Ascending aorta (tissue), 2 donors: ENCODE measurements around the gene AMN. TPM values are rescaled to one million over a fixed set of nuclear protein-coding genes. Genes with fewer than 3 reads are reported as not detected.

Source experiments
- DNase-seq, 2 donors: peaks; one replicate each; pipeline ENCODE4 v3.0.0-alpha.2; 2019; ENCODE audit warnings: low spot score in 2 of 2
- H3K27ac ChIP-seq, 2 donors: fragments of 200-600 bp; sonication (generic); one replicate each; pipeline ENCODE4 v1.5.1; 2016 to 2017; ENCODE audit warnings: mild to moderate bottlenecking in 1 of 2
- H3K27me3 ChIP-seq: fragments of 200-600 bp; sonication (generic); one replicate; pipeline ENCODE4 v1.5.1; 2017
- H3K36me3 ChIP-seq, 2 donors: fragments of 200-600 bp; sonication (generic); one replicate each; pipeline ENCODE4 v1.5.1; 2016
- H3K4me1 ChIP-seq, 2 donors: fragments of 200-600 bp; sonication (generic); one replicate each; pipeline ENCODE4 v1.5.1; 2016 to 2017; ENCODE audit warnings: mild to moderate bottlenecking in 1 of 2
- H3K4me3 ChIP-seq, 2 donors: fragments of 200-600 bp; sonication (generic); one replicate each; pipeline ENCODE4 v1.5.1; 2016 to 2017; ENCODE audit warnings: mild to moderate bottlenecking in 1 of 2
- H3K9me3 ChIP-seq, 2 donors: fragments of 200-600 bp; sonication (generic); one replicate each; pipeline ENCODE4 v1.5.1; 2016
- intact Hi-C: fragments of 100-400 bp; cut with DNase I; formaldehyde crosslinking; loops from one replicate; pipeline ENCODE4 v1.15.1; 2023
- total RNA-seq: library from RNA; depleted of rRNA; stranded (reverse); fragments of >200 nt; gene quantifications from one replicate; pipeline ENCODE4 v1.1.0, GENCODE V29; 2016
- TF ChIP-seq, protein P1 (sequence below), 3 experiments: fragments of 200-600 bp in 2 of 3; fragments of 450-650 bp in 1 of 3; sonication (generic) in 2 of 3; IDR thresholded peaks; one replicate each; pipeline ENCODE4 v1.5.1; 2016 to 2019; ENCODE audit warnings: antibody characterized with exemption in 3 of 3, mild to moderate bottlenecking in 1 of 3, moderate library complexity in 1 of 3

The AMN gene
- total RNA-seq, 1 donor from 2014 or later: 0.32 TPM

DNA sequence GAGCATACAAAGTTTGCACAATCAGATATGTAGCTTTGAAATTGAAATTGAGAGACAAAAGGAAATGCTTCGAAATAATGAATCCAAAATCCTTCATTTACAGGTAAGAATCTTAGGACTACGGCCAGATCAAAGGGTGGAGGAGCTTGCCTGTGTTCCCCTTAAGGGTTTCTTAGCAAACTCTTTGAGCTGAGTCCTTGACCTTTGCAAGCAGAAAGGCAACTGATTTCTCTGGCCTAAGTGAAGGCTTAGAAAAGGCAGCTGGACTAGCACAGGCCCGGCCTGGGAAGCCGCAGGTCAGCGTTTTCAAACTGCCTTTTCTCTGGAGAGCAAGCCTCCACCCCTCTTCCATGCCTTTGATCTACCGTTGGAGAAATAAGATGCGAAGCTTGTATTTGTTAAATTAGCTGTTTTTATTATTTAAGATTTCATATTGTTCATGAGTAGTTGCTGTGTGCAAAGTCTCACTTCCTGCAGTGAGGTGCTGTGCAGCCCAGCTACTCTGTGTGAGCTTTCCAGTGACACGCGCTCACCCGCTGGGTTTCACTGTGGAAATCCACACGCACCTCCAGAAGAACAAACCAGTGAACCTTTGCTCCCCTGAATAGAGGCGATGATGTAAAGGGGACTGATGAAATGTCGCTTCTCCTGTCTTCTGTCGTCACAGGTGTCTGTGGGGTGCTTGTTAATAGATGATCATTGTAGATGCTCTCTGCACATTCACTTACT lies 25.0 kb upstream of the AMN start:
- no peak overlapping the region for H3K4me3 ChIP-seq
- no peak for DNase-seq
- H3K27ac ChIP-seq: no peak overlapping the region
- intact Hi-C loops: no loop called here
- TF ChIP-seq, protein P1, sequence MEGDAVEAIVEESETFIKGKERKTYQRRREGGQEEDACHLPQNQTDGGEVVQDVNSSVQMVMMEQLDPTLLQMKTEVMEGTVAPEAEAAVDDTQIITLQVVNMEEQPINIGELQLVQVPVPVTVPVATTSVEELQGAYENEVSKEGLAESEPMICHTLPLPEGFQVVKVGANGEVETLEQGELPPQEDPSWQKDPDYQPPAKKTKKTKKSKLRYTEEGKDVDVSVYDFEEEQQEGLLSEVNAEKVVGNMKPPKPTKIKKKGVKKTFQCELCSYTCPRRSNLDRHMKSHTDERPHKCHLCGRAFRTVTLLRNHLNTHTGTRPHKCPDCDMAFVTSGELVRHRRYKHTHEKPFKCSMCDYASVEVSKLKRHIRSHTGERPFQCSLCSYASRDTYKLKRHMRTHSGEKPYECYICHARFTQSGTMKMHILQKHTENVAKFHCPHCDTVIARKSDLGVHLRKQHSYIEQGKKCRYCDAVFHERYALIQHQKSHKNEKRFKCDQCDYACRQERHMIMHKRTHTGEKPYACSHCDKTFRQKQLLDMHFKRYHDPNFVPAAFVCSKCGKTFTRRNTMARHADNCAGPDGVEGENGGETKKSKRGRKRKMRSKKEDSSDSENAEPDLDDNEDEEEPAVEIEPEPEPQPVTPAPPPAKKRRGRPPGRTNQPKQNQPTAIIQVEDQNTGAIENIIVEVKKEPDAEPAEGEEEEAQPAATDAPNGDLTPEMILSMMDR (IDR thresholded peaks at IDR 0.05): no peak
- H3K27me3 ChIP-seq: no peaks in the 10 kb centered on the region
- no peaks in the 10 kb centered on the region for H3K4me1 ChIP-seq
- no peaks in the 10 kb centered on the region for H3K9me3 ChIP-seq
- H3K36me3 ChIP-seq: peaks cover 4 to 15% of the 10 kb centered on the region in 2 donors

DNA sequence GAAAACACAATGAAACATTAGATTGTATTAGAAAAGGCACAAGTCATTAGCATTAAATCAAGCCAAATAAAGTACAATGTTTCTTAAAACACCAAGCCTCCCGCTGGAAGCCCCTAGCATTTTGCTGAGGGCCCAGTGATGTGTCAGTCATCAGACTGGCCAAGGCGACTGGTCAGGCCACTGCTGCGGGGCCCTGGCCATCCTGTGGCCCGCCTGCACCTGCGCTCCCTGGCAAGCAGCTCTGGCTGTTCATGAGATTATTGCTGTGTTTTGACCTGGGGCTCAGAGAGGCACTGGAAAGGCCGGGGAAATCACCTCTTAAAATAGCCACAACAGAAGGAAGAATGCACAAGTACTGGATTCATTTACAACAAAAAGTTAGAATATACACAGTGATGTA lies 24.2 kb upstream of the AMN start:
- Histone ChIP-seq H3K4me3 (no peak overlapping the region), H3K36me3 (peaks cover 5 to 13% of the 10 kb centered on the region in 2 donors), H3K4me1 (no peaks in the 10 kb centered on the region), H3K27me3 (no peaks in the 10 kb centered on the region), H3K27ac (no peak overlapping the region), H3K9me3 (no peaks in the 10 kb centered on the region)
- intact Hi-C loops: no loop called here
- no peak for DNase-seq
- TF ChIP-seq, protein P1 (IDR thresholded peaks at IDR 0.05): no peak

DNA sequence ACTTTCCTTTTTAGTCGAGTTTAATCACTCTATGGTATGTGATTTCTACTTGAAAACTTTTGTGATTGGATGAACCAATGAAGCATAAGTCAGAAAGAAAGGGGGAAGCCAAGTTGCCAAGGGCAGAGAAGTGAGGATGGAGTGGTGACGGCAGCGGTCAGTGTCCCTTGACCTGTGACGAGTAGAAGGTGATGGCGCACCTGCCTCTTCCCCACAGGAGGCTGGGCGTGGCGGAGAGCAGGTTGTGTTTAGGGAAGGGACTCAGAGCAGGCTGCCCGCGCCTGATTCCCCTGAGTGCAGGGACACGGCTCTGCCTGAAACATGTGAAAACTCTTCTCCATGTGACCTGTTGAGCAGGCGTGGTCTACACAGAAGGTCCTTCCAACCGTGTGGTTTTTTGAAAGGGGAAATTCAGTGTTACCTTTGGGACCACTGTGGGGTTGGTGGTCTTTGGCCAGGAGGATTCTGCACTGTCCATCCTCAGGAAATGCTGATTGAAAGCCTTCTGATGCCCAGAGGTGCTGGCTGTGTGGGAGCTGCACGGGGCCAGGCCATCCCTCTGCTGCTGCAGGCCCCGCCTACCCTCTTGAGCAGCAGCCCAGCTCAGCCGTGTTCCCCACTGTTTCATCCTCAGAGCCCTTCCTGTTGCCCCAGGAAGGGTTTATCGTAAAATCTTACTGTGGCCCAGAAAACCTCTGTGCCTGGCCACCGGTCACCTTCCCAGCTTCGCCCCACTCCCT lies 23.5 kb upstream of the AMN start:
- no peak for DNase-seq
- no peaks in the 10 kb centered on the region for H3K4me1 ChIP-seq
- TF ChIP-seq, protein P1 (IDR thresholded peaks at IDR 0.05): no peak
- H3K36me3 ChIP-seq: peaks cover 7 to 18% of the 10 kb centered on the region in 2 donors
- H3K27ac ChIP-seq: no peak overlapping the region
- H3K4me3 ChIP-seq: no peak overlapping the region
- no peaks in the 10 kb centered on the region for H3K9me3 ChIP-seq
- no peaks in the 10 kb centered on the region for H3K27me3 ChIP-seq
- intact Hi-C loops: no loop called here

DNA sequence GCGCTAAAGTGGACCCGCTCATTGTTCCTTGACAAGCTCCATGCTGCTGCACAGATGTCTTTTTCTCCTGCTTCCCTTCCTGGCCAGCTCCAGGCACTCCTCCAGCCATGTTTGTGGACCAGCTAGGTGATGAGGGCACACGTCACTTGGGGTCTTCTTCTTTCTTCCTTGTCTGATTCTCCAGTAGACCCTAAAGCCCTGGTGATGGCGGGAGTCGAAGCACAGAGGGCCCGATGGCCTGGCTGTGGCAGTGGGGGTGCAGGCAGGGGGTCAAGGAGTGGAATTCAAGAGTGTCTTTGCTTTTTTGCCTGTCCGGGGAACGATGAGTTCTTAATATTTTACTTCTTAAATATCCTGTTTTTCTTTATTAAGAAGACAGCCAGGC lies 23.0 kb upstream of the AMN start:
- Histone ChIP-seq H3K36me3 (peaks cover 7 to 20% of the 10 kb centered on the region in 2 donors), H3K9me3 (no peaks in the 10 kb centered on the region), H3K27ac (no peak overlapping the region), H3K4me1 (no peaks in the 10 kb centered on the region), H3K27me3 (no peaks in the 10 kb centered on the region), H3K4me3 (no peak overlapping the region)
- intact Hi-C loops: no loop called here
- TF ChIP-seq, protein P1 (IDR thresholded peaks at IDR 0.05): no peak
- DNase-seq: no peak

DNA sequence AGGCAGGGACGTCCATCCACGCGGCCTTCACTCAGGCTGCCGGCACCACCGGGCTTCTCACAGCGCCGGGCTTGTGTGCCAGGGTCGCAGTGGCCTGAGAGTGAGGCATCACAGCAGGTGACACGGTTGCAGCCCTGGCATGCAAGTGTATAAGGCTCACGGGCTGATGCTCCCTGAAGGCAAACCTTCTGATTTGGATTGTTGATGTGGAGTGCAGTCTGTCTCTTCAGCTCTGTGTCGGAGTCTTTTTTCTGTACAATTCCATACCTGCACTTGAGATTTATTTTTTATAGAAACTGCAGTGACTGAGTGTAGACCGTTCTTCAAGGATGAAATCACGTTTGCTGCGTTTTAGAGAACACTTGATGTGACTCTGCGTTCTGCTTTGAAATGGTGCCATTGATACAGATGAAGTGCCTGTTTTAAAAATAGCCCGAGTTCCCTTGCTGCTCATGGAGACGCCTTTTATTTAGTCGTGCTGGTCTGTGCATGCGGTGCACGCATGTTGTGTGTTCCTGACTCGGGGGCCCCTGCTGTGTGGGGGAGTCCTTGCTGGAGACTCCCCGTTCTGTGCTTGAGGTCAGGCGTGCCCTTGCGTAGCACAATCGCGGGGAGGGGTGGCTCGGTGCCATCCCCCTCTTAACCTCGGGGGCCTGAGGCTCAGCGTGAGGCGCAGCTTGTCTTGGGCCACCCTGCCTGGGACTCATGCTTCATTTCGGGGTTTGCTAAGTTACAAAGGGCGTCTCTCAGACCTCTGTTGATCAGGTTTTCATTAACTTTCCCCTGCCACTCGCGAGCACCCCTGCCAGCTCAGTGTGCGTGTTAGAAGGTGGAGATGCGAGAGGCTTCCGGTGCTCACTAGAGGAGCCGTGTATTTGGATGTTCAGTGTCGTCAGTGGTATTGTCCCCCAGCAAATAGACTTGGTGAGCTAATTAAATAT lies 21.6 kb upstream of the AMN start:
- intact Hi-C loops: no loop called here
- no peak overlapping the region for H3K4me3 ChIP-seq
- H3K4me1 ChIP-seq: no peaks in the 10 kb centered on the region
- DNase-seq: no peak
- H3K27me3 ChIP-seq: no peaks in the 10 kb centered on the region
- TF ChIP-seq, protein P1 (IDR thresholded peaks at IDR 0.05): no peak
- no peak overlapping the region for H3K27ac ChIP-seq
- no peaks in the 10 kb centered on the region for H3K9me3 ChIP-seq
- H3K36me3 ChIP-seq: peaks cover 17 to 28% of the 10 kb centered on the region in 2 donors
